ENCODE measurements around the gene CIDEB. TPM values are rescaled to one million over a fixed set of nuclear protein-coding genes. Genes with fewer than 3 reads are reported as not detected.
A peak's percentile ranks its signal among the peaks of the same experiment; 100 is the strongest.

The CIDEB gene
- total RNA-seq, 1 donor = 0.36 TPM

- Histone ChIP-seq H3K9me3 (ENCODE audit: low read depth, low read length) (no peaks in the 10 kb centered on the region), H3K4me1 (ENCODE audit: insufficient read depth, low read length) (peaks cover 30% of the 10 kb centered on the region), H3K4me2 (ENCODE audit: insufficient read depth, low read length) (no peak overlapping the region)
These were observed 46.0 kb upstream of the CIDEB start for GRCh38 chr14:24353559-24354481.

GRCh38 chr14:24351517-24351916 is 43.7 kb upstream of the CIDEB start:
- Histone ChIP-seq H3K79me2 (ENCODE audit: insufficient read depth, low read length) (no peaks in the 10 kb centered on the region), H3K9me3 (ENCODE audit: low read depth, low read length) (no peaks in the 10 kb centered on the region), H4K20me1 (ENCODE audit: insufficient read depth, low read length) (no peaks in the 10 kb centered on the region), H3K27ac (ENCODE audit: low read depth, low read length) (peak overlapping the region; percentile 17), H3K4me2 (ENCODE audit: insufficient read depth, low read length) (peak overlapping the region; percentile 34), H2AFZ (ENCODE audit: low read length) (peak overlapping the region; percentile 71), H3K27me3 (ENCODE audit: insufficient read depth, low read length) (no peaks in the 10 kb centered on the region), H3K4me1 (ENCODE audit: insufficient read depth, low read length) (peaks cover 30% of the 10 kb centered on the region), H3K4me3 (ENCODE audit: insufficient read depth, low read length) (no peak overlapping the region), H3K36me3 (ENCODE audit: insufficient read depth, low read length) (no peaks in the 10 kb centered on the region)
- peak; percentile 76 for DNase-seq (ENCODE audit: insufficient read length, low spot score, missing footprints)
- peak; percentile 6 for TF ChIP-seq CTCF (IDR thresholded peaks at IDR 0.05; ENCODE audit: extremely low read depth, low read depth, low read length)

More at GRCh38 chr14:24353559-24354481, 46.0 kb upstream of the CIDEB start:
- DNase-seq (ENCODE audit: insufficient read length, low spot score, missing footprints) = peak; percentile 32
- H4K20me1 ChIP-seq (ENCODE audit: insufficient read depth, low read length) = no peaks in the 10 kb centered on the region
- H3K27ac ChIP-seq (ENCODE audit: low read depth, low read length) = no peak overlapping the region
- TF ChIP-seq CTCF (IDR thresholded peaks at IDR 0.05; ENCODE audit: extremely low read depth, low read depth, low read length) = no peak
- no peaks in the 10 kb centered on the region for H3K79me2 ChIP-seq (ENCODE audit: insufficient read depth, low read length)
- no peaks in the 10 kb centered on the region for H3K27me3 ChIP-seq (ENCODE audit: insufficient read depth, low read length)
- H3K4me3 ChIP-seq (ENCODE audit: insufficient read depth, low read length) = no peak overlapping the region
- no peaks in the 10 kb centered on the region for H3K36me3 ChIP-seq (ENCODE audit: insufficient read depth, low read length)
- H2AFZ ChIP-seq (ENCODE audit: low read length) = no peak overlapping the region

- H3K27ac ChIP-seq (ENCODE audit: low read depth, low read length) = no peak overlapping the region
- no peaks in the 10 kb centered on the region for H3K27me3 ChIP-seq (ENCODE audit: insufficient read depth, low read length)
- H3K79me2 ChIP-seq (ENCODE audit: insufficient read depth, low read length) = no peaks in the 10 kb centered on the region
- no peak overlapping the region for H2AFZ ChIP-seq (ENCODE audit: low read length)
- TF ChIP-seq CTCF (IDR thresholded peaks at IDR 0.05; ENCODE audit: extremely low read depth, low read depth, low read length) = no peak
- H3K4me1 ChIP-seq (ENCODE audit: insufficient read depth, low read length) = peaks cover 30% of the 10 kb centered on the region
- no peak overlapping the region for H3K4me2 ChIP-seq (ENCODE audit: insufficient read depth, low read length)
- no peaks in the 10 kb centered on the region for H3K9me3 ChIP-seq (ENCODE audit: low read depth, low read length)
- H3K36me3 ChIP-seq (ENCODE audit: insufficient read depth, low read length) = no peaks in the 10 kb centered on the region
- no peak for DNase-seq (ENCODE audit: insufficient read length, low spot score, missing footprints)
- no peaks in the 10 kb centered on the region for H4K20me1 ChIP-seq (ENCODE audit: insufficient read depth, low read length)
- H3K4me3 ChIP-seq (ENCODE audit: insufficient read depth, low read length) = no peak overlapping the region
These were observed 42.0 kb upstream of the CIDEB start for GRCh38 chr14:24349742-24350141.

DNA sequence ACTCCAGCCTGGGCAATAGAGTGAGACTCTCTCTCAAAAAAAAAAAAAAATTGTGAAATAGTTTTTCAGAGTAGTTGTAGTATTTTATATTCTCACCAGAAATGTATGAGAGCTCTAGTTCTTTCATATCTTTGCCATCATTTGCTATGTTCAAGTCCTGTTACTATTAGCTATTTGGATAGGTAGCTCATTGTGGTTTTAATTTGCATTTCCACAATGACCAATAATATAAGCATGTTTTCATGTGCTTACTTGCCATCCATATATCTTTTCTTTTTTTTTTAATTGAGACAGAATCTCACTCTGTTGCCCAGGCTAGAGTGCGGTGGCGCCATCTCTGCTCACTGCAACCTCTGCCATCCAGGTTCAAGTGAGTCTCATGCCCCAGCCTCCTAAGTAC is 40.4 kb upstream of the CIDEB start:
- Histone ChIP-seq H3K4me2 (ENCODE audit: insufficient read depth, low read length) (no peak overlapping the region), H3K79me2 (ENCODE audit: insufficient read depth, low read length) (no peaks in the 10 kb centered on the region), H3K4me1 (ENCODE audit: insufficient read depth, low read length) (peaks cover 25% of the 10 kb centered on the region), H3K36me3 (ENCODE audit: insufficient read depth, low read length) (no peaks in the 10 kb centered on the region), H2AFZ (ENCODE audit: low read length) (no peak overlapping the region), H3K9me3 (ENCODE audit: low read depth, low read length) (no peaks in the 10 kb centered on the region), H3K27ac (ENCODE audit: low read depth, low read length) (no peak overlapping the region), H3K27me3 (ENCODE audit: insufficient read depth, low read length) (no peaks in the 10 kb centered on the region), H4K20me1 (ENCODE audit: insufficient read depth, low read length) (no peaks in the 10 kb centered on the region), H3K4me3 (ENCODE audit: insufficient read depth, low read length) (no peak overlapping the region)
- no peak for DNase-seq (ENCODE audit: insufficient read length, low spot score, missing footprints)
- no peak for TF ChIP-seq CTCF (IDR thresholded peaks at IDR 0.05; ENCODE audit: extremely low read depth, low read depth, low read length)

Measured in osteoblast (primary cell).